HAP-1 (cell line): ENCODE results near the gene TRPM3.

Source experiments
- DNase-seq, 2 experiments: peaks; one replicate each; pipeline ENCODE4 v3.0.0-alpha.2; 2016 to 2020; ENCODE audit warnings: low spot score in 2 of 2
- H3K27me3 ChIP-seq: fragments of 250-450 bp; sonication (Bioruptor Pico); 2 replicates; pipeline ENCODE4 v1.5.1; 2020; ENCODE audit warnings: low read depth, mild to moderate bottlenecking, moderate library complexity
- H3K36me3 ChIP-seq: fragments of 250-450 bp; sonication (Bioruptor Pico); replicated peaks from 2 replicates; pipeline ENCODE4 v1.5.1; 2020; ENCODE audit warnings: mild to moderate bottlenecking
- H3K4me1 ChIP-seq: fragments of 250-450 bp; sonication (Bioruptor Pico); 2 replicates; pipeline ENCODE4 v1.5.1; 2020; ENCODE audit warnings: mild to moderate bottlenecking
- H3K4me3 ChIP-seq: fragments of 250-450 bp; sonication (Bioruptor Pico); 2 replicates; pipeline ENCODE4 v1.5.1; 2020; ENCODE audit warnings: mild to moderate bottlenecking, moderate library complexity
- H3K9me3 ChIP-seq: fragments of 250-450 bp; sonication (Bioruptor Pico); 2 replicates; pipeline ENCODE4 v1.5.1; 2020; ENCODE audit warnings: mild to moderate bottlenecking, moderate library complexity
- in situ Hi-C: fragments of 300-500 bp; cut with MboI; formaldehyde crosslinking; loops from 3 replicates; pipeline ENCODE4 v1.14.3; 2020; ENCODE audit warnings: low sequenced_read_pairs, inconsistent platforms, mixed read lengths

The TRPM3 gene

GRCh38 chr9:70539526-70539925 lies 581.9 kb downstream of the TRPM3 start:
- no peak overlapping the region for H3K4me3 ChIP-seq
- no peaks in the 10 kb centered on the region for H3K36me3 ChIP-seq
- no peaks in the 10 kb centered on the region for H3K4me1 ChIP-seq
- no peaks in the 10 kb centered on the region for H3K9me3 ChIP-seq
- in situ Hi-C loops: no loop called here
- DNase-seq: no peak
- H3K27me3 ChIP-seq: no peaks in the 10 kb centered on the region

DNA sequence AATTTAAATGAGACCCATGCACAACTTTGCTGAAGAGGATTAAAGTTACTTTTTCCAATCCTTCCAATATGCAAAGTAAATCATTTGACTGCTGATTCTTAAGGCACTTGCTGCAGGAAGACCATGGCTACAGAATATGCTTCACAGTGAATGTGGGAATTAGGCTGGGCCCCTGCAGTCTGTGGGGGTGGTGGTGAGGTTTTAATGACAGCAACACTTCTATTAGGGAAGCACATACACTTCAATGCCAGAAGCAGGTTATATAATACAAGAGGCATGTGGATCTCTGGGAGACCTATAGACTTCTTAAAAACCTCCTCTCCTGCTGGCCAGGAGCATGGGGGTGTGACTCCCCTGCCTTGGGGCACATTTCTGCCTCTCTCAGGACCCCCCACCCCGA lies 582.4 kb downstream of the TRPM3 start:
- in situ Hi-C loops: no loop called here
- Histone ChIP-seq H3K4me1 (peaks cover 1% of the 10 kb centered on the region), H3K4me3 (no peak overlapping the region), H3K27me3 (no peaks in the 10 kb centered on the region), H3K9me3 (no peaks in the 10 kb centered on the region), H3K36me3 (no peaks in the 10 kb centered on the region)
- DNase-seq: no peak

- Histone ChIP-seq H3K4me1 (peaks cover 4% of the 10 kb centered on the region), H3K36me3 (no peaks in the 10 kb centered on the region), H3K27me3 (no peaks in the 10 kb centered on the region), H3K4me3 (no peak overlapping the region), H3K9me3 (no peaks in the 10 kb centered on the region)
- DNase-seq: no peak
- in situ Hi-C loops: no loop called here
Observed at GRCh38 chr9:70537084-70537483, 584.3 kb downstream of the TRPM3 start.

DNA sequence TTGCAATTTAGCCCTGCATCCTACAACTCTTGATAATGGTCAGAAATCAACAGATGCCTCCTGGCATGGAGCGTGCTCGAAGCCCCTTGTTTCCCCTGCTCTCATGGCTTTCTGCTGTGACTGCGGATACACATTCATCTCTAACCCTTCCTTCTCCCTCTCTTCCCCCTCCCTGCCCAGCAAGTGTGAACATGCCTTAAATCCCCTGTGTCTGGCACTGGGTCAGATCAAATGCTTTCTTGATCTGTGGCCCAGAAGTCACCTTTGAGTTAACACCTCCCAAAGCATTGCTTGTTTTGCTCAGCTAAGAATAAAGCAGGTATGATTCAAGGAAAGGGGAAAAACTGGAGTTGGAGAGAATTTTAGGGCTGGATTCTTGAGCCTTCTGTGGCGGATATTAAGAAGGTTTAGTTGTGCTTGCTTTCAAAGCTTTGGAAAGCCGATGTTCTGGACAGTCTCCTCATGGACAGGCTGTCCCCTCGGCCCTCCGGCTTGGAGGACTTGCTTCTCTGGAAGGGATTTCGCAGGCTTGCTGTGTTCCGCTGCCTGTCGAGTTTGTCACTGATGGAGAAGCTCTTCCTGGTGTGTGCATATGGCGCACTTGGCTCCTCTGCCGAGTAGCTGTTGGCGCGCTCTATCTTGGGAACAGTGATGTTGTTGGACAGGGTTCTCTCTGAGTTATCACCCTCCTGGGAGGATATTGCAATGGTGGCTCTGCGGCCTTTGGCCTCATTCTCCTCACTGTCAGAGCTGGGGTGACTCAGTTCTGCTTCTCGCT lies 585.7 kb downstream of the TRPM3 start:
- in situ Hi-C loops: no loop called here
- Histone ChIP-seq H3K36me3 (no peaks in the 10 kb centered on the region), H3K4me3 (no peak overlapping the region), H3K9me3 (no peaks in the 10 kb centered on the region), H3K4me1 (peaks cover 9% of the 10 kb centered on the region), H3K27me3 (no peaks in the 10 kb centered on the region)
- no peak for DNase-seq

GRCh38 chr9:70534471-70534870 lies 587.0 kb downstream of the TRPM3 start:
- Histone ChIP-seq H3K4me1 (peaks cover 11% of the 10 kb centered on the region), H3K36me3 (no peaks in the 10 kb centered on the region), H3K27me3 (no peaks in the 10 kb centered on the region), H3K9me3 (no peaks in the 10 kb centered on the region), H3K4me3 (no peak overlapping the region)
- in situ Hi-C loops: no loop called here
- DNase-seq: no peak

GRCh38 chr9:70534061-70534460 lies 587.4 kb downstream of the TRPM3 start:
- no peaks in the 10 kb centered on the region for H3K36me3 ChIP-seq
- H3K4me1 ChIP-seq: peaks cover 13% of the 10 kb centered on the region
- DNase-seq: no peak
- in situ Hi-C loops: no loop called here
- no peaks in the 10 kb centered on the region for H3K27me3 ChIP-seq
- no peak overlapping the region for H3K4me3 ChIP-seq
- no peaks in the 10 kb centered on the region for H3K9me3 ChIP-seq

DNA sequence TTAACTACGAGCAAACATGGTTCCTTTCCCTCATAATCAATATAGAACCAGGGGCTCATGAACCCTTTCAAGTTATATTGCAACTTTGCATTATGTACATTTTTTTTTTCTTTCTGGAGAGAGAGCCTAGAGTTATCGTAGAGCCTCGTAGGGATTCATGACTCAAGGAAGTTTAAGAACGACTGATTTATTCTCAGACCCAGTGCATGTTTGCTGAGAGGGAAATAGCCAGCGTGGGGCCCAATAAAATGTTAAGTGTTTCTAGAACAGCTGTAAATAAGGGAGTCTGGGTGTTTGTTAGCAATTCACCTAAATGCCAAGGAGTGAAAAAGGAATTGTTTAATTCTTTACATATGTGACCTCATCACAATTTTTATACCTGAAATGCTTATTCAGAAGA lies 587.9 kb downstream of the TRPM3 start:
- Histone ChIP-seq H3K36me3 (no peaks in the 10 kb centered on the region), H3K9me3 (no peaks in the 10 kb centered on the region), H3K27me3 (no peaks in the 10 kb centered on the region), H3K4me3 (no peak overlapping the region), H3K4me1 (peaks cover 13% of the 10 kb centered on the region)
- DNase-seq: no peak
- in situ Hi-C loops: no loop called here

- Histone ChIP-seq H3K9me3 (no peaks in the 10 kb centered on the region), H3K4me3 (no peak overlapping the region), H3K27me3 (no peaks in the 10 kb centered on the region), H3K36me3 (no peaks in the 10 kb centered on the region), H3K4me1 (peaks cover 13% of the 10 kb centered on the region)
- no peak for DNase-seq
- in situ Hi-C loops: no loop called here
Observed at GRCh38 chr9:70532716-70533115, 588.7 kb downstream of the TRPM3 start.

GRCh38 chr9:70531311-70531710 lies 590.1 kb downstream of the TRPM3 start:
- in situ Hi-C loops: no loop called here
- Histone ChIP-seq H3K4me1 (peaks cover 13% of the 10 kb centered on the region), H3K9me3 (no peaks in the 10 kb centered on the region), H3K4me3 (no peak overlapping the region), H3K36me3 (no peaks in the 10 kb centered on the region), H3K27me3 (no peaks in the 10 kb centered on the region)
- DNase-seq: peak in 1 of 2 experiments; percentile 57

GRCh38 chr9:70530716-70531115 lies 590.7 kb downstream of the TRPM3 start:
- DNase-seq: no peak
- Histone ChIP-seq H3K27me3 (no peaks in the 10 kb centered on the region), H3K4me1 (peaks cover 13% of the 10 kb centered on the region), H3K4me3 (no peak overlapping the region), H3K36me3 (no peaks in the 10 kb centered on the region), H3K9me3 (no peaks in the 10 kb centered on the region)
- in situ Hi-C loops: no loop called here

DNA sequence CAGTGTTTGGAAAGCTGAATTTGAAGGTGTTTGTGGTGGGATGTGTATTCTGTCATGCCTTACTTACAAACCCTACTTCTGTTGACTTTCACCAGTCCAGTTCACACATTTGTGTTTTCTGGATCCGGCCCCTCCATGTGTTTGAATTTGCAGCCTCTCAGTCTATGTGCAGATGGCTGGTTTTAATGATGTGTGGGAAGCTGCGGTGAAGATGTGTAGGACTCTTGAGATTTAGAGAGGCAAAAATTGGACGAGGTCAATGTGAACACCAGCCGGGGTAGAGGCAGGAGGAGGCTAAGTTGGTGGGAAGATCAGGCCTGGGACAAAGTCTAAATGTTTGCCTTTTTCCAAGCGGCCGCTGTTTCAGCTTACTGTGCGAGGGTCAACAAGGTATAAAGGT lies 591.6 kb downstream of the TRPM3 start:
- no peaks in the 10 kb centered on the region for H3K27me3 ChIP-seq
- H3K4me1 ChIP-seq: peaks cover 13% of the 10 kb centered on the region
- no peak overlapping the region for H3K4me3 ChIP-seq
- 0 out of 2 replicates have a peak, but pooled peaks cover 3% of the 10 kb centered on the region for H3K9me3 ChIP-seq
- no peak for DNase-seq
- no peaks in the 10 kb centered on the region for H3K36me3 ChIP-seq
- in situ Hi-C loops: no loop called here

DNA sequence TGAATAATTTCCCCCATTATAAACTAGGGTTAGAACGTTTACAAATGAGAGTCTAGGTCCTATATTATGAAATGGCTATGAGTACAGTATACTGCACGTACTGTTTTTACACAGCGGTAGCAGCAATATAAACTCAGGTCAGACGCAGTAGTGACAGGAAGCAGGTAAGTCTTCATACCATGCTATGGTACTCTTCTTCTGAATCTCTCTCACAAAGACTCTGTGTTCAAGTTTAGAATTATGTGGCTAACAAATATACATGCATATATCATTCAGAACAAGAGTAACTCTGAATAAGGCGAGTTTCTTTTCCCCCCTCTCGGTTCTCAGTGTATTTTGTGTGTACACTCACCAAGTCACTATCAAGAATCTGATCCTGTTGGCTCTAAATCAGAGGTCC lies 592.0 kb downstream of the TRPM3 start:
- DNase-seq: no peak
- H3K4me3 ChIP-seq: no peak overlapping the region
- 0 out of 2 replicates have a peak, but pooled peaks cover 4% of the 10 kb centered on the region for H3K9me3 ChIP-seq
- in situ Hi-C loops: no loop called here
- no peaks in the 10 kb centered on the region for H3K36me3 ChIP-seq
- no peaks in the 10 kb centered on the region for H3K27me3 ChIP-seq
- H3K4me1 ChIP-seq: peaks cover 13% of the 10 kb centered on the region

DNA sequence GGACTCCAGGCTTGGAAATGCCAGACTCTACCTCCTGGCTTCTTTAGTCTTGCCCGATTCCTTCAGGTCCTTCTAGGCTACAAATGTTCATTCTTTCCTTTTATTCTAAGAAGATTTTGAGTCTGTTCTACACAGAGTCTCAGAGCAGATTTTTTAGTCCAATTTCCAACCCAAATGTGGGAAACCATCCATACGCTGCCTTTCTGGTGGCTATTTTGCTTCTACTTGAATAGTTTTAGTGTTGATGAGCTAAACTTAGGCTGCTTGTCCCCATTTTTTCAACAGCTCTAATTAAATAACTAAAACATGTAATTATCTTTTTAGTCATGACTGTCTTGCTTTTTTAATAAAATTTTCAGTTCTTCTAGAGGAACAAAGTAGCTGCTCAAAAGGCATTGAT lies 594.5 kb downstream of the TRPM3 start:
- no peaks in the 10 kb centered on the region for H3K27me3 ChIP-seq
- no peak for DNase-seq
- H3K4me3 ChIP-seq: no peak overlapping the region
- H3K9me3 ChIP-seq: 0 out of 2 replicates have a peak, but pooled peaks cover 5% of the 10 kb centered on the region
- H3K36me3 ChIP-seq: no peaks in the 10 kb centered on the region
- in situ Hi-C loops: no loop called here
- H3K4me1 ChIP-seq: peaks cover 9% of the 10 kb centered on the region

GRCh38 chr9:70525519-70525918 lies 595.9 kb downstream of the TRPM3 start:
- no peaks in the 10 kb centered on the region for H3K27me3 ChIP-seq
- no peaks in the 10 kb centered on the region for H3K36me3 ChIP-seq
- no peak overlapping the region for H3K4me3 ChIP-seq
- no peak for DNase-seq
- in situ Hi-C loops: no loop called here
- H3K4me1 ChIP-seq: peaks cover 2% of the 10 kb centered on the region
- 0 out of 2 replicates have a peak, but pooled peaks cover 5% of the 10 kb centered on the region for H3K9me3 ChIP-seq
